IPS DF 19.7 (cell line): ENCODE data around the gene RARB.
A peak's percentile ranks its signal among the peaks of the same experiment; 100 is the strongest.

Experiments used
- DNase-seq: peaks from one replicate; pipeline ENCODE4 v3.0.0-alpha.2; 2013; ENCODE audit warnings: low read depth, low spot score

Gene RARB

GRCh38 chr3:25427942-25428788 lies at the start of gene RARB:
Gene RARB (plus strand): TSS chr3:25428263. CDS start chr3:25428732, 469 bp downstream.
- peak; percentile 68 for DNase-seq

- no peak for DNase-seq
Measured at GRCh38 chr3:25378786-25379311, 49.2 kb upstream of the RARB start.

GRCh38 chr3:25380222-25380739 lies 47.8 kb upstream of the RARB start:
- DNase-seq: no peak

GRCh38 chr3:25381083-25381482 lies 47.0 kb upstream of the RARB start:
- DNase-seq: no peak

GRCh38 chr3:25384471-25384870 lies 43.6 kb upstream of the RARB start:
- no peak for DNase-seq

- no peak for DNase-seq
Measured at GRCh38 chr3:25385807-25386460, 42.1 kb upstream of the RARB start.

- no peak for DNase-seq
Measured at GRCh38 chr3:25386686-25387255, 41.3 kb upstream of the RARB start.

GRCh38 chr3:25390605-25391004 lies 37.5 kb upstream of the RARB start:
- no peak for DNase-seq

GRCh38 chr3:25396251-25396650 lies 31.8 kb upstream of the RARB start:
- no peak for DNase-seq

GRCh38 chr3:25396686-25397085 lies 31.4 kb upstream of the RARB start:
- no peak for DNase-seq

- no peak for DNase-seq
Measured at GRCh38 chr3:25397150-25397549, 30.9 kb upstream of the RARB start.

GRCh38 chr3:25400587-25400986 lies 27.5 kb upstream of the RARB start:
- DNase-seq: no peak

GRCh38 chr3:25403968-25404367 lies 24.1 kb upstream of the RARB start:
- DNase-seq: no peak

GRCh38 chr3:25404569-25404968 lies 23.5 kb upstream of the RARB start:
- no peak for DNase-seq

- DNase-seq: no peak
Measured at GRCh38 chr3:25405335-25405734, 22.7 kb upstream of the RARB start.

- no peak for DNase-seq
Measured at GRCh38 chr3:25410703-25411102, 17.4 kb upstream of the RARB start.

GRCh38 chr3:25412269-25412668 lies 15.8 kb upstream of the RARB start:
- DNase-seq: no peak

- DNase-seq: no peak
Measured at GRCh38 chr3:25416176-25416575, 11.9 kb upstream of the RARB start.

- DNase-seq: no peak
Measured at GRCh38 chr3:25418596-25418995, 9.5 kb upstream of the RARB start.

- DNase-seq: no peak
Measured at GRCh38 chr3:25419251-25419650, 8.8 kb upstream of the RARB start.

- DNase-seq: peak; percentile 82
Measured at GRCh38 chr3:25420147-25420546, 7.9 kb upstream of the RARB start.

- no peak for DNase-seq
Measured at GRCh38 chr3:25420885-25421284, 7.2 kb upstream of the RARB start.
